Activated CD8-positive, alpha-beta memory T cell treated with anti-CD3 and anti-CD28 coated beads for 1 hour (primary cell): Measurements from ENCODE around the gene CACUL1.
"Not testable (repeated sequence)": the region's sequence is repeated elsewhere in the genome, so short reads cannot be mapped to it uniquely, and the experiment has no call there.

Experiments used
- DNase-seq, 2 donors: peaks; one replicate each; pipeline ENCODE4 v3.0.0-alpha.2; 2020; ENCODE audit warnings: low read depth in 1 of 2; ENCODE audit errors: extremely low read depth in 1 of 2

Gene CACUL1

DNA sequence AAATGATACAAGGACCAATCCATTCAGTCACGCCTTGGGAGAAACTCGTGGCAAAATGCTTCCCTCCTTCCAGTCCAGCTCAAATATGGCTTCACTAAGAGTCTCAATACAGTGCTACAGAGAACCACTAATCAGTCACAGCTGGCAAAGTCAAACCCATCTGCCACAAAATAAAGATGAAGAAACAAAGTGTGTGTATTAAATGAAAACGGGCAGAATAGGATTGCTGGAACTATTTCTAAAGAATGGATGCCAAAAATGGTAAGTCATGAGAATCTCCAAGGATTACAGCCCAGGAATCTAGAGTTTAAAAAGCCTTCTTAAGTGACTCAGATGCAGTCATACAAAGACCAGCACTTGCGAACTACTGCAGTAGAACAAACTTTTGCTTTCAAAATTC is 61.9 kb downstream of the CACUL1 start:
- no peak for DNase-seq

DNA sequence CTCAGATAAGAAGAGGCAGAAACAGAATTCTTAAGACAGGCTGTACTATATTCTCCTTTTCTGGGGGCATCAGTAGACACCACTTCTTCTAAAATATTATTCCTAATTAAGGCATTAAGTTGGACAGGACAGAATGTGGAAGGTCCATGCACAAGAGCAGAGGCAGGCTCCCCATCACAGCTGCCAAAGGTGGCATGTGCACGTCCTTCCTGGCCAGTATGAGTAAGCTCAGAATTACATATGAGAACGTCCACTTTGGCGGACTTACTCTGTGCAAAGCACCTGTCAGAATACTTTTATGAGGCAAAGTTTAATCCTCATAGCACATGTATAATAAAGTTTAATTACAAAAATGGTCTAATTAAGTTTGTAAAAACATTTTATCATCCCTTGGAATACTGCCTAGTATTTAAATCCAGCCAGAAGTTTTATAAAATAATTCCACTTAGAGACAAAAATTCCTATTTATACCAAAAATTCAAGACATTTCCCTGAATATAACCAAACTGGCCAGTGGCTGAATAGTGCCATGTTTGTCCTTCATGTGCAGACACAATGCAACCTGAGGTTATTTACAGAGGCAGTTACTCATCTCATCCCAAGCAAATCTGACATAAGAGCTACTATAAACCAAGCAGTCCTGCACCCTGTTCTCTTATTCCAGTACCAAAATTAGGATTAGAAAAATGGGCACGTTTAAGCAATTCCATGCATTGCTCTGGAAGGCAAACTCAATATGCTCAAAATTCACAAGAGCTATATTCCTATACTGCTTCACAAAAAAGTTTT is 65.5 kb downstream of the CACUL1 start:
- no peak for DNase-seq

DNA sequence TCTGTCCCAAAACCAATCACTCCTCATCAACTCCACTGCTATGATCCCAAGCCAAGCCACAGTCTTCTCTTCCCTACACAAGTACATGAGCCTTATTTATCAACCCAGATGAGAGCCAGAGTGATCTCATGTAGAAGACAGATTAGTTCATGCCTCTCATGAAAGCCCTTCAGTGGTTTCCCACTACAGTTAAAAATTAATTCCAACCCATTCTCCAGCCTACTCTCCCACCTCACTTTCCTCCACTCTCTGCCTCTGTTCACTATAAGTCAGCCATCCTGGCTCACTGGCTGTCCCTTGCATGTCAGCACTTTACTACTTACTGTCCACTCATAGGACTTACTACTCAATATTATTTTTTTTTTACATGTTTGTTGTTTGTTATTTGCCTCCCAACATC is 67.3 kb downstream of the CACUL1 start:
- DNase-seq, result no peak

DNA sequence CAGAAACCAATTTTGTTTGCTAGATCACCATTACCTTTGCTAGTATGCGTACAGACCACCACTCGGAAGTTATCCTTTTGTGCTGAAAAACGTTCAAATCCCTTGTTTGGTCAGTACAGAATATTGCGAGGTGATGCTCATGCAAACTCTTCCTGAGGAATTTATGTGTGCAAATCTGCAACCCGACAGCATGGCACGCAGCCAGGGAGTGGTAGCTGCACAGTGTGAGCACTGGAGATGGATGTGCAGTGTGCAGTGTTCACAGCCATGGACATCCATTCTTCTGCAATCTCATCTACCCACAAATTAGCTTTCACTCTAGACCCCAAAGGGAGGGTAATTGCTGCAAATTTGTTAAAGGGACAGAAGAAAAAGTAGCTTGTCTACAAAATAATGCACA is 72.2 kb downstream of the CACUL1 start:
- DNase-seq, result no peak

DNA sequence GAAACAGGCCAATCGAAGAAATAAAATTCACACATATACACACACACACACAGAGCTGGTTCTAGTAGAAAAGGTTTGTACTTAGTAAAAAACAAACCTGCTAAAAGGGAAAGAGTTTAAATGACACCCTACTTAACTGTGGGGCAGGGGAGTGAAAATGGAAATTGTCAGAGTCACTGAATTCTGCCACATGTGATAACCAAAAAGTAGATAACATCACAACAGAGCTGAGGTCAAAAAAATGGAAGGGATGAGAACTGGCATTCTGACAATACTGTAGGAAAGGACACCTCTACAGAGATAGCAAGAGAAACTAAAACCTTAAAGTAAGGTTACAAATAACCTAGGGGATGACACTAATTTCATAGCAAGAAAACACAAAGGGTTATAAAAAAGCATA is 74.6 kb downstream of the CACUL1 start:
- DNase-seq, result no peak

DNA sequence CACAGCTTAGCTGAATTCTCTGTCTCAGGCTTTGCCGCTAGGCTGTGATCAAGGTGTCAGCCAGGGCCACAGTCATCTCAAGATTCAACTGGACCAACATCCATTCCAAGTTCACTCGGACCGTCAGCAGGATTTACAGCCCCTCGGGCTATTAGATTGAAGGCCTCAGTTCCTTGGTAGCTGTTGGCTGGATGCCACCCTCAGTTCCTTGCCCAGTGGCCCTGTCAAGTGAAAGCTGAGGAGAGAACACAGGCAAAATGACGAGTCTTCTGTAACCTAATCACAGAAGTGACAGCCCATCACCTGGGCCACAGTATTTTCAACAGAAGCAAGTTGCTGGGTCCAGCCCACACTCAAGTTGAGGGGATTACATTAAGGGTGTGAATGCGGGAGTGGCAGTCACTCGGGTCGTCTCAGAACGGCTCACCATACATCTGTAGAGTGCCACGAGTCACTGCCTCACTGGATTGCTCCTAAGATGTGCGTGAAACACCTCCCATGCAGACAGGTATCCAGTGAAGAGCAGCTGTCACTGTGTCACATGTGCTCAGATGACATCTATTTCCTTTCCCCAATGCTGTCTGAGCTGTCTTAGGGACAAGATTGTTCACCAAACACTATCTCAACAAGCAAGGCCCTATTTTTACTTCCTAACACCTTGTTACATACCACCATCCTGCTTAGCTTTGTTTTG is 80.4 kb downstream of the CACUL1 start:
- no peak for DNase-seq

DNA sequence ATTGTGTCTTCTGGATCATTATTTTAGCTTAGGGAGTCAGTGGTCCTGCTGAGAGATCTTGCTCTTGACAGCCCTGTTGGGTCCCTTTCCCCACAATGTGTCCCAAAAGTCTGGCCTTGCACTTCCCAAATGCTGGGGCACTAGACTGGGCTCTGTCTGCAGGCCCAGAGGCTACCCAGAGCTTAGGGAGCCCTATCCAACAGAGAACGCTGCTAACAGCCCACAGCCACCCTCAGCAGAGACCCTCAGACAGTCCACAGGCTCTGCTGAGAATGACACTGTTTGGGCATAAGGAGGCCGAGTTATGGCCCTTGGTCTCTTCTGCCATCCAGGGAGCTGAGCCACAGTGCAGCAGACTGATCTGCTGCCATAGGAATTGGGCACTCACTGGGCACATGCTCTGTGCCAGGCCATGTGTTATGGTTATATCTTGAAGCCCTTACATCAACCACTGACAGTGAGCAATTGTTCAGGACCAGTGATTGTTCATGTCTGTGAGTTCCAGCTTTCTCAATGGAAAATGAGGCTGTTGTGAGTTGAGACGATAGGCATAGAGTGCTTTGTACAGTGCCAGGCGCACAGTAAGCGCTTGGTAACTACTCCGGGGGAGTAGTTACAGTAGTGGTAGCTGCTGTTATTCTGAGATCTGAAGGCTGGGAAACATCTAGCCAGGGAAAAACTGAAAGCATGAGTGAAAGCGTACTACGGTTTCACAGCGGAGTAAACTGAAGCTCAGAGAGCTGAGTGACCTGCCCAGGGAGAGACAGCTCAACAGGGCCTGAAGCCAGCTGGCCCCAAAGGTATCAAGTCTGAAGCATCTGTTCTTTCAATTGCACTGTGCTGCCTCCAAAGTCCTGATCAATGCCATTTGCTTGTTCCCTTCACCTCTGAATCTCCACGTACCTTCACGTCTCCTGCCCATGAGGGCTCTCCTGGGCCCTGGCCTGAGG is 81.7 kb downstream of the CACUL1 start:
- no peak for DNase-seq

DNA sequence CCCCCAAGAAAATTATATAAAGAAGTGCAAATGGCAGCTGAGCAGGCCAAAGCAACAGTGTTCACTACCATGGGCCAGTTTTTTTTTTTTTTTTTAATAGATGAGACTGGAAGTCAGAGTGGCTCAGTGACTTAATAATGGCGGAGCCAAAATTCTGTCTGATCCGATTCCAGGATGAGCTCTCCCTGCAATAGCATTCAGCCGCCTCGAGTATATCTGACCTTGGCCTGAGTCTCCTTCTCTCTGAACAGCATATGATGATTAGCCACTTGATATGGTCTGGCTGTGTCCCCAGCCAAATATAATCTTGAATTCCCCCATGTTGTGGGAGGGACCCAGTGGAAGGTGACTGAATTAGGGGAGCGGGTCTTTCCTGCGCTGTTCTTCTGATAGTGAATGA is 82.6 kb downstream of the CACUL1 start:
- DNase-seq, result no peak

DNA sequence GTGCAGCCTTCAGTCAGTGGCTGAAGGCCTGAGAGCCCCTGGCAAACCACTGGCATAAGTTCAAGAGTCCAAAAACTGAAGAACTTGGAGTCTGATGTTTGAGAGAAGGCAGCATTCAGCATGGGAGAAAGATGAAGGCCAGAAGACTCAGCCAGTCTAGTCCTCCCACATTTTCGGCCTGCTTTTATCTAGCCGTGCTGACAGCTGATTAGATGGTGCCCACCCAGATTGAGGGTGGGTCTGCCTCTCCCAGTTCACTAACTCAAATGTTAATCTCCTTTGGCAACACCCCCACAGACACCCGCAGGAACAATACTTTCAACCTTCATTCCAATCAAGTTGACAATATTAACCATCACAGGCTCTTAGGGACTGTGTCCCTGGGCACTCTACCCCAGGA is 83.5 kb downstream of the CACUL1 start:
- DNase-seq, result not testable (repeated sequence)

DNA sequence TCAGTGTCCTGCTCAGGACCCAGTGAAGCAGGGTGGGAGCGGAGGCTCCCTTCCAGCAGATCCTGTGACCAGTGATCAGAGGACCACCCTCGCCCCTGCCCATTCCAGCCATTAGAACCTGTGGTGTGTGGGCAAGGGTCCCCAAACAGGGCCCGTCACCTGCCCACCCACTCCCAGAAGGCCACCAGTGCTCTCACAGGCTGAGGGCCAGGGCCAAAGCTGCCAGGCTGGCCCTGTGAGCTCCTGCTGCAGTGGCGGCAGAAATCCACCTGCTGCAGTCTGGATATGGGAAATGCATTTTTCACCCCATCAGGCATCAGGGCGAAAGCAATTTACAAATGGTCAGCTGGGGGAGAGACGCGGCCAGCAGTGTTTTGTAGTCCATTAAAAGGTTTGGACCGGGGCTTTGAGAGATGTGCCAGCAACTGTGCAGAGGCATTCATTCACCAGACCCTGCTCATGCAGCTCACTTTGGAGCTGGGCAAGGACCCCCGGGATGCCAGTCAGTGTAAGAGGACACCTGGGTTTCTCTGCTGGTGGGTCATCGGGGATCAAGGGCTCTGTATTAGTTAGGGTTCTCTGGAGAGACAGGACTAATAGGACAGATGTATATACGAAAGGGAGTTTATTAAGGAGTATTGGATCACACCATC is 84.2 kb downstream of the CACUL1 start:
- no peak for DNase-seq

DNA sequence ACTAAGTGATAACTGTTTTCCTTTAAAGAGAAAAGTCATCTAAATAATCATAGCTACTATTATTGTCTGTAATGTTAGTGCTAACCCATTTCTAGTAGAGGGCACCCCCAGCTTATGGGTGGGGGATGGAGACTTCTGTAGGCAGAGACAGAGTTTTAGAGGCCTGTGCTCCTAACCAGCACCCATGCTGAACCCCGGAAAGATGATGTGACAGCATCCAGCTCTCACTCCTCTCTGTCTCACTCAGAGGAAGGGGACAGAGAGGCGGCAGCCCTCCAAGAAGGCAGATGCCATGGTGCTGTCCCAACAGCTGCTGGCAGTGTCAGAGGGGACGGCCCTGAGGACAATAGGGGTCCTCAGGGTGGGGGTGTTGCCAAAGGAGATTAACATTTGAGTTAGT is 84.9 kb downstream of the CACUL1 start:
- no peak for DNase-seq

DNA sequence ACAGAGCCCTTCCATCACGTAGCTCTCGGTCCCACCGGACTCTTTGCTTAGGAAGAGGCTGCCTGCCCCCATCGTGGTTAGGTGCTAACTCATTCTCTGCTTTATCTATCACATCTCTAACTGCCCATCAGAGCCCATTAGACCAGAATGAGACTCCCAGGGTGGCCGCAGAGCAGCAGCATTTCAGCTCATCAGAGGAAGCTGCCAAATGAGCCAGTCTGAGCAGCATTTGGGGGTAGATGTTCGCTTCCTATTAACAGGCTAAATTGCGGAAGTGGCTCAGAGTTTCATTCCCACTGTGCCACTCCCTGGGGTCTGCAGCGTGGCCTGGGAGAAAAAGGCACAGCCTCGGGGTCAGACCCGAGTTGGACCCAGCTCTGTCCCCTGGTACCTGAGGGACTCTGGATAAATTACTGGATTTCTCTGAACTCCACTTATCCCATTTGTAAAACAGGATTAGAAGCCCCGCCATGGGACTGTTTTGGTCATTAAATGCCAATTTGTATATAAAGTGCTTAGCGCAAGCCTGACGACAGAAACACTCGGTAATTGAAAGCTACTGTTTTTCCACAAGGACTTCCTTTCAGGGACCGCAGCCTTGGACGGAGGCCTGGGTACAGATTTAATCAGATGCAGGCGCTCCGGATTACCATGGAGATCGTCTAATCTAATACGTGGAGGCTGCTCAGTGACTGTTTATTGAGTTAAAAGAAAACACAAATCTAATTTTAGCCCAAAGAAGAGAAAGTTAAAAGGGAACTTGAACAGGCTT is 85.6 kb downstream of the CACUL1 start:
- no peak for DNase-seq

DNA sequence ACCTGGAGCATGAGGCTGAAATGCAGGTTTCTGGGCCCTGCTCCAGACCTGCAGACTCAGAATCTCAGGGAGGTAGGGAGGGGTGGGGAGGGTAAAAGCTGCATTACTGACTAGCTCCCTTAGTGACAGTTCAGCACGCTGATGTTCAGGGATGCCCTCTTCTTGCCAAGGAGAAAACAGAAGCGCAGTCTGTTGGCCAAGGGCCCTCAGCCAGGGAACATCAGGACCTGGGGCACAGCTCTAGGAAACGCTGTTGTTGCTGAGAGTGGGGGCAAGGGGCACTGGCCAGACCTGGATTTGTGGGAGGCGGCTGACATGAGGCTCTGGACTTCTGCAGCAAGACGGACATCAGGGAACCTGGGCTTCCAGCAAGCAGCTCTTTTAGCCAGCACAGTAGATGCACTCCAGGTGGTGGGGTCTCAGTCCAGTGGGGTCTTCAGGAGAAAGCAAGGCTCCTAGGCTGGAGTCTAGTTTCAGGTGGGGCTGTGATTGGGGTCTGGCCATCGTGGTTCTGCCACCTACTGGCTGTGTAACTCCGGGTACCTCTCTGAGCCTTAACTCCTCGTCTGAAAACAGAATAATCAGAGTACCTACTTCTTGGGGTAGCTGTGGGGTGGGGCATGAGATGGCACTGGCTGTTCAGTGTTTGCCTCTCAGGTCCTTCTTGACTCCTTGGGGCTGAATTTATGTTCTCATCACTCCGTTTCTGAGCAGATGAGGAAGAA is 86.4 kb downstream of the CACUL1 start:
- DNase-seq, result no peak

DNA sequence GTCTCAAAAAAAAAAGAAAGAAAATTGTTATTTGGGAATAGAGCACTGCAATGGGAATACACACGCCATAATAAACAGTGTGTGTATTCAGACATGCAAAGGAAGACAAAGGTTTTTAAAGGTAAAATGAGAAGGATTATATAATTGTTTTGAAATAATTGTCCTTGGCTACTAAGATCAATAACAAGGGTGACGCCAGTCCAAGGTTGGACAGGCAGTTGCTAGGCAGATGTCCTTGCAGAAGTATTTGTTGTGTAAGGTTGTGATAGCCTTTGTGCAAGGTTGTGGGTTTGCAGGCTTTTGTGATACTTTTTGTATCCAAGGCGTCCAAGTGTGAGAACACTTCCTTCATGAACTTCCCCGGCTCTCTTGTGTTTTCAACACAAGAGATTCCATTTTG is 87.0 kb downstream of the CACUL1 start:
- no peak for DNase-seq

DNA sequence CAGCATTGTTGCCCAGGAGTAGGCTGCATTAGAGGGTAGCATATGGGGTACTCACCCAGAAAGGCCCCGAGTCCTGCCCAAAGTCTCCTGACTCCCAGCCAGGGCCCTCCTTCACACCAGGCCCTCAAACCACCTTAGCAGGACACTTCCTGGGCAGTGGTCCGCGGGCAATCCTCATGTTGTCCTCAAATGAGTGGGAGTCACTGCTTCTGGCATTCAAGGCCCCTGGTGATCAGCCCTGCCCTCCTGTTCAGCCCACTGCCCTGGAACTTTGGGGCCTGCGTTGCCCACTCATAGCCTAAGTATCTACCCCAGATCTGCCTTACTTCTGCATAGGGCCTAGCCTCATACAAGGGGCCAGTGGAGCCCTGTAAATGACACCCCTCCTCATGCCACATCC is 88.4 kb downstream of the CACUL1 start:
- no peak for DNase-seq

DNA sequence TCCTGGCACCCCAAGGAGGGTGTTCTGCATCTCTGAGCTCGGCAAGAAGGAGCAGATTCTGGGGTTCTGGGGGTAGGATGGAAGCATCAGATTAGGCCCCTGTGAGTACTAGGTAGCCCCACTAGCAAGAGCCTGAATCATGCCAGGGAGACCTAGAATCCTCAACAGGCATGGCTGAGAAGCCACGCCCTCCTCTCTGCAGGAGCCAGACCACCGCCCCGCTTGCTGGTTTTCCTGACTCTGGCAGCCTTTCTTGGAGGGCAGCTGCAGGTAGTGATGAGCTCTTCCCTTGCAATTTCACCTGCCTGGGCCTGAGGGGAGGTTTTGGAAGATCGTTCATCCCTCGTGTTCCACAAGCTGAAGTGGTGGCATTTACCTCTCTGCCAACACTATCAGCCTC is 90.4 kb downstream of the CACUL1 start:
- DNase-seq, result no peak

DNA sequence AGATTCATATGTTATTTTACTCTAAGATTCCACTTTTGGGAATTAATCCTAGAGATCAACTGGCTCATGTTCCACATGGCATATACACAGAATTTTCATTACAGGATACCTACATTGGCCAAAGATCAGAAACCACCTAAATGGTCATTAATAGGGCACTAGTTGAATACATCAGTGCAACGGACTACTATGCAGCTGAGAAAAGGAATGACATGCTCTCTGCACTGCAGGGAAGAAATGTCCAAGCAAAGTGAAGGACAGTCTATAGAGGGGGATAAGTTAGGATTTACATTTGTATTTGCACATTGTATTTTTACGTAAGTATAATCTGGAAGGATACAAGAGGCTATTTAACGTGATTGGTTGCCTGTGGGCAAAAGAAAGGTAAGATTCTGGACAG is 91.6 kb downstream of the CACUL1 start:
- DNase-seq, result no peak

DNA sequence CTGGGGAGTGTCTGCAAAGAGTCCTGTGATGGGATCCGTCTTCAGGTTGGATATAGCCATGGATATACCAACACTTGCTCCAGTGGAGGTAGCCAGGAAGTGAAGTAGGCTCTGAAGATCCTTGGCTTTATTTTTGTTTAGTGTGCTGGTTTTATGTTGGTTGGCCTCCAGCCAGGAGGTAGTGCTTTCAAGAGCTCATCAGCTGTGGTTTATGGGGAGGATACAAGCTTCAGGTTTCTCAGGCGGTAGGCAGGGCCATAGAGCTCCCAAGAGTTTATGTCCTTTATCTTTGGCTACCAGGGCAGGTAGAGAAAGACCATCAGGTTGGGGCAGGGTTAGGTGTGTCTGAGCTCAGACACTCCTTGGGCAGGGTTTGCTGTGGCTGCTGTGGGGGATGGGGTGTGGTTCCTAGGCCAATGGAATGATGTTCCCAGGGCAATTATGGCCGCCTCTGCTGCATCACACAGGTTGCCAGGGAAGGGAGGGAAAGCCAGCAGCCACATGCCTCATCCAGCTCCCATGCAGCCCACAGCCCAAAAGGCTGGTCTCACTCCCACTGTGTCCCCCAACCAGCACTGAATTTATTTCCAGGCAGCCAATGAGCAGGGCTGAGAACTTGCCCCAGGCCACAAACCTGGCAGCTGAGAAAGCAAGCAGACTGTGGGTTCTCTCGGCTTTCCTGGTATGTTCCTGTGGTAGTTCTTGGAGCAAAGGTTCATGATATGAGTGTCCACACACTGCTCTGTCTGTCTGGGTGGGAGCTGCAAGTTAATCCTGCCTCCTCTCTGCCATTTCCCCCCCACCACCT is 92.3 kb downstream of the CACUL1 start:
- no peak for DNase-seq

DNA sequence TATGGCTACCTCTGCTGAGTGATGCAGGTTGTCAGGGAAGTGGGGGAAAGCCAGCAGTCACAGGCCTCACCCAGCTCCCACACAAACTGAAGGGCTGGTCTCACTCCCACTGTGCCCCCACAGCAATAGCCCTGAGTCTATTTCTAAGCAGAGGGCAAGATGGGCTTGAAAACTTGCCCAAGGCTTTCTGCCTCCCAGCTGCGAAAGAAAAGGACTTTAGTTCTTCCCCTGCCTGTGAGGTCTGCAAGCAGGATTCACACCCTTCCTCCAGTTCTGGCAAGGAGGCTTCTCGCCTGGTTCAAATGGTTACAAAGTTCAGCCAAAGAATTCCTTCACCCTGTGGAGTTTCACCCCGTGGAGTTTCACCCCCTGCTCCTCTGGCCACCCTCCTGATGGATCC is 96.0 kb downstream of the CACUL1 start:
- no peak for DNase-seq
